ENCODE results near the gene MSH3.

DNA sequence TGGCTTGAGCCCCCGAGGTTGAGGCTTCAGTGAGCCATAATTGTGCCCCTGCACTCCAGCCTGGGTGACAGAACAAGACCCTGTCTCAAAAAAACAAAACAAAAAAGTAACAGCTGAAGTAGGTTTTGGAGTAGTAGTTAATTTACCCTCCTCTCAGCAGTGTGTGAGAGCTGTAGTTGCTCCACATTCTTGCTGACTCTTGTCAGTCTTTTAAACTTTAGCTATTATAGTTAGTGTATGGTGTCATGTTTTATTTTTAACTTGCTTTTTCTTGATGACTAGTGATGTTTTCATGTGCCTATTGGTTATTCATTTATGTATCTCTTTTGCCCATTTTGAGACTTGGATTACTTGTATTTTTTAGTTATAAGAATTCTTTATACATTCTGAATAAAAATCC is 53.2 kb downstream of the MSH3 start:
- no peak for TF ChIP-seq TOX (CRISPR knock-in tag; IDR thresholded peaks at IDR 0.05; ENCODE audit: borderline replicate concordance)
- TF ChIP-seq GLIS3 (CRISPR knock-in tag; IDR thresholded peaks at IDR 0.05): no peak
- TF ChIP-seq ZNF8 (CRISPR knock-in tag; IDR thresholded peaks at IDR 0.05): no peak
- no peak for TF ChIP-seq BACH2 (CRISPR knock-in tag; IDR thresholded peaks at IDR 0.05; ENCODE audit: borderline replicate concordance)
- no peak for TF ChIP-seq ARNTL (CRISPR knock-in tag; IDR thresholded peaks at IDR 0.05; ENCODE audit: borderline replicate concordance, low read depth)
- TF ChIP-seq, protein P1, sequence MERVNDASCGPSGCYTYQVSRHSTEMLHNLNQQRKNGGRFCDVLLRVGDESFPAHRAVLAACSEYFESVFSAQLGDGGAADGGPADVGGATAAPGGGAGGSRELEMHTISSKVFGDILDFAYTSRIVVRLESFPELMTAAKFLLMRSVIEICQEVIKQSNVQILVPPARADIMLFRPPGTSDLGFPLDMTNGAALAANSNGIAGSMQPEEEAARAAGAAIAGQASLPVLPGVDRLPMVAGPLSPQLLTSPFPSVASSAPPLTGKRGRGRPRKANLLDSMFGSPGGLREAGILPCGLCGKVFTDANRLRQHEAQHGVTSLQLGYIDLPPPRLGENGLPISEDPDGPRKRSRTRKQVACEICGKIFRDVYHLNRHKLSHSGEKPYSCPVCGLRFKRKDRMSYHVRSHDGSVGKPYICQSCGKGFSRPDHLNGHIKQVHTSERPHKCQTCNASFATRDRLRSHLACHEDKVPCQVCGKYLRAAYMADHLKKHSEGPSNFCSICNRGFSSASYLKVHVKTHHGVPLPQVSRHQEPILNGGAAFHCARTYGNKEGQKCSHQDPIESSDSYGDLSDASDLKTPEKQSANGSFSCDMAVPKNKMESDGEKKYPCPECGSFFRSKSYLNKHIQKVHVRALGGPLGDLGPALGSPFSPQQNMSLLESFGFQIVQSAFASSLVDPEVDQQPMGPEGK (CRISPR knock-in tag; IDR thresholded peaks at IDR 0.05; ENCODE audit: borderline replicate concordance): no peak
- TF ChIP-seq, protein P2, sequence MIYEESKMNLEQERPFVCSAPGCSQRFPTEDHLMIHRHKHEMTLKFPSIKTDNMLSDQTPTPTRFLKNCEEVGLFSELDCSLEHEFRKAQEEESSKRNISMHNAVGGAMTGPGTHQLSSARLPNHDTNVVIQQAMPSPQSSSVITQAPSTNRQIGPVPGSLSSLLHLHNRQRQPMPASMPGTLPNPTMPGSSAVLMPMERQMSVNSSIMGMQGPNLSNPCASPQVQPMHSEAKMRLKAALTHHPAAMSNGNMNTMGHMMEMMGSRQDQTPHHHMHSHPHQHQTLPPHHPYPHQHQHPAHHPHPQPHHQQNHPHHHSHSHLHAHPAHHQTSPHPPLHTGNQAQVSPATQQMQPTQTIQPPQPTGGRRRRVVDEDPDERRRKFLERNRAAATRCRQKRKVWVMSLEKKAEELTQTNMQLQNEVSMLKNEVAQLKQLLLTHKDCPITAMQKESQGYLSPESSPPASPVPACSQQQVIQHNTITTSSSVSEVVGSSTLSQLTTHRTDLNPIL (CRISPR knock-in tag; IDR thresholded peaks at IDR 0.05; ENCODE audit: low read depth): no peak
- no peak for TF ChIP-seq SNAI2 (CRISPR knock-in tag; IDR thresholded peaks at IDR 0.05)
- TF ChIP-seq ZFP30 (CRISPR knock-in tag; IDR thresholded peaks at IDR 0.05): no peak
- no peak for TF ChIP-seq ZFP3 (CRISPR knock-in tag; IDR thresholded peaks at IDR 0.05)
- no peak for TF ChIP-seq ZNF70 (CRISPR knock-in tag; IDR thresholded peaks at IDR 0.05)
- TF ChIP-seq ISL1 (CRISPR knock-in tag; IDR thresholded peaks at IDR 0.05): no peak
- TF ChIP-seq ESRRG (CRISPR knock-in tag; IDR thresholded peaks at IDR 0.05): no peak

Measured in SK-N-SH treated with all-trans-retinoic acid at 6 μM for 48 hours (cell line).